HepG2 (cell line): Measurements from ENCODE around the gene DNAJC9. TPM values are rescaled to one million over a fixed set of nuclear protein-coding genes. Genes with fewer than 3 reads are reported as not detected.

Experiments used
- BRCA1 ChIP-seq: sonication (generic); formaldehyde crosslinking; IDR thresholded peaks from 2 replicates; pipeline ENCODE4 v1.4.0; 2020; ENCODE audit warnings: missing genetic modification reagents
- CAMTA2 ChIP-seq: sonication (generic); formaldehyde crosslinking; IDR thresholded peaks from 2 replicates; pipeline ENCODE4 v1.4.0; 2020; ENCODE audit warnings: mild to moderate bottlenecking, missing genetic modification reagents, borderline replicate concordance
- CCAR2 ChIP-seq: fragments of 200-400 bp; formaldehyde crosslinking; optimal IDR thresholded peaks from 2 replicates; pipeline ENCODE3; 2018; ENCODE audit warnings: low read depth, mild to moderate bottlenecking, low read length, moderate library complexity
- CEBPZ ChIP-seq: IDR thresholded peaks from 2 replicates; pipeline ENCODE4 v1.6.1; 2012; ENCODE audit warnings: low read length, improper control_type of control experiment
- ELF1 ChIP-seq: sonication (generic); formaldehyde crosslinking; IDR thresholded peaks from 2 replicates; pipeline ENCODE4 v1.4.0; 2020; ENCODE audit warnings: missing genetic modification reagents
- KLF6 ChIP-seq: IDR thresholded peaks from 2 replicates; pipeline ENCODE4 v1.8.0; 2016; ENCODE audit warnings: missing biosample characterization, missing genetic modification reagents
- MYC ChIP-seq: sonication (generic); formaldehyde crosslinking; IDR thresholded peaks from 2 replicates; pipeline ENCODE4 v1.9.0; 2021; ENCODE audit warnings: missing genetic modification reagents, borderline replicate concordance
- NFE2 ChIP-seq: sonication (generic); formaldehyde crosslinking; IDR thresholded peaks from 2 replicates; pipeline ENCODE4 v1.4.0; 2020; ENCODE audit warnings: missing genetic modification reagents
- PLRG1 ChIP-seq: fragments of 450-650 bp; conservative IDR thresholded peaks from 2 replicates; pipeline ENCODE4 v1.6.1; 2016
- POLR2G ChIP-seq: fragments of 200-400 bp; formaldehyde crosslinking; IDR thresholded peaks from 2 replicates; pipeline ENCODE4 v1.6.1; 2018; ENCODE audit warnings: mild to moderate bottlenecking, low read depth, low read length, moderate library complexity
- SOX6 ChIP-seq, 2 experiments: fragments of 450-650 bp in 1 of 2; sonication (generic) in 1 of 2; formaldehyde crosslinking in 1 of 2; IDR thresholded peaks; 2 replicates each; pipeline versions ENCODE4 v1.4.0 to v1.6.1; 2017 to 2020; ENCODE audit warnings: antibody characterized with exemption in 1 of 2, mild to moderate bottlenecking in 1 of 2, missing genetic modification reagents in 1 of 2
- TCF7L2 ChIP-seq: IDR thresholded peaks from 2 replicates; pipeline ENCODE4 v1.6.1; 2011; ENCODE audit warnings: mild to moderate bottlenecking, low read depth, low read length, moderate library complexity
- ZBTB46 ChIP-seq: sonication (generic); formaldehyde crosslinking; IDR thresholded peaks from 2 replicates; pipeline ENCODE4 v1.4.0; 2020; ENCODE audit warnings: mild to moderate bottlenecking, missing genetic modification reagents, borderline replicate concordance
- ZKSCAN5 ChIP-seq: sonication (generic); formaldehyde crosslinking; IDR thresholded peaks from 2 replicates; pipeline ENCODE4 v1.5.1; 2020; ENCODE audit warnings: mild to moderate bottlenecking, missing genetic modification reagents
- ZNF143 ChIP-seq: sonication (generic); formaldehyde crosslinking; IDR thresholded peaks from 2 replicates; pipeline ENCODE4 v1.4.0; 2020; ENCODE audit warnings: missing genetic modification reagents
- ZNF263 ChIP-seq: sonication (generic); formaldehyde crosslinking; IDR thresholded peaks from 2 replicates; pipeline ENCODE4 v1.4.0; 2020; ENCODE audit warnings: missing genetic modification reagents
- ZNF282 ChIP-seq: fragments of 450-650 bp; IDR thresholded peaks from 2 replicates; pipeline ENCODE4 v1.6.1; 2018; ENCODE audit not compliant: partially characterized antibody
- ZNF30 ChIP-seq: sonication (generic); formaldehyde crosslinking; IDR thresholded peaks from 2 replicates; pipeline ENCODE4 v1.5.0; 2020; ENCODE audit warnings: mild to moderate bottlenecking, missing genetic modification reagents
- ZNF550 ChIP-seq: sonication (generic); formaldehyde crosslinking; IDR thresholded peaks from 2 replicates; pipeline ENCODE4 v1.4.0; 2020; ENCODE audit warnings: mild to moderate bottlenecking, missing genetic modification reagents, borderline replicate concordance
- ZNF746 ChIP-seq: sonication (generic); formaldehyde crosslinking; IDR thresholded peaks from 2 replicates; pipeline ENCODE4 v1.8.0; 2022; ENCODE audit warnings: mild to moderate bottlenecking, missing genetic modification reagents
- ZNF788 ChIP-seq: sonication (generic); formaldehyde crosslinking; IDR thresholded peaks from 2 replicates; pipeline ENCODE4 v1.5.0; 2020; ENCODE audit warnings: mild to moderate bottlenecking, missing genetic modification reagents, borderline replicate concordance
- ZNF839 ChIP-seq: sonication (generic); formaldehyde crosslinking; IDR thresholded peaks from 2 replicates; pipeline ENCODE4 v1.4.0; 2020; ENCODE audit warnings: missing genetic modification reagents, mild to moderate bottlenecking, borderline replicate concordance
- ZXDC ChIP-seq: sonication (generic); formaldehyde crosslinking; IDR thresholded peaks from 2 replicates; pipeline ENCODE4 v1.5.0; 2020; ENCODE audit warnings: mild to moderate bottlenecking, missing genetic modification reagents
- polyA plus RNA-seq, 8 experiments: library from polyadenylated mRNA; depleted of rRNA in 3 of 8; stranded (reverse) in 7 of 8; unstranded in 1 of 8; fragments of >200 nt; fragmentation: Illumina TruSeq in 4 of 8; extraction: Trizol in 4 of 8; gene quantifications; 2 replicates each; pipeline versions ENCODE4 v1.2.1 to v1.2.3, GENCODE V29; 2011 to 2016; ENCODE audit warnings: low read depth in 4 of 8, missing spikeins in 1 of 8, mixed read lengths in 1 of 8; ENCODE audit not compliant: insufficient read depth in 1 of 8
- total RNA-seq, 5 experiments: library from RNA; depleted of rRNA; stranded (reverse); fragments of >200 nt; fragmentation: Illumina TruSeq; extraction: Trizol; gene quantifications; 2 replicates each; pipeline ENCODE4 v1.2.3, GENCODE V29; 2016; ENCODE audit warnings: low read depth in 1 of 5

DNAJC9 gene
- total and polyA plus RNA-seq, 2 of the 13 experiments (the other 11 are each of a cell fraction or from before 2014, with no cell fraction given) = 15.9 to 60.3 TPM

GRCh38 chr10:73246646-73247508 lies at the start of gene DNAJC9 (continued):
- TF ChIP-seq NFE2 (no peak), ELF1 (CRISPR knock-in tag) (peak; percentile 73; the same call in 1 of the 2 replicates), ZNF839 (CRISPR knock-in tag) (no peak), ZNF143 (CRISPR knock-in tag) (peak; percentile 87), ZKSCAN5 (no peak), ZNF282 (no peak), CAMTA2 (peak; percentile 96; the same call in 1 of the 2 replicates), CEBPZ (no peak), MYC (CRISPR knock-in tag) (peak; percentile 93), ZNF263 (CRISPR knock-in tag) (peak; percentile 40; the same call in 1 of the 2 replicates), POLR2G (peak; percentile 97), TCF7L2 (no peak), ZXDC (CRISPR knock-in tag) (no peak; the same call in 1 of the 2 replicates), KLF6 (CRISPR knock-in tag) (peak; percentile 89), ZNF30 (no peak), ZNF746 (CRISPR knock-in tag) (peak; percentile 78), ZNF550 (CRISPR knock-in tag) (peak; percentile 81; the same call in 1 of the 2 replicates), SOX6 (IDR thresholded peaks at IDR 0.05) (no peak), SOX6 (CRISPR knock-in tag; IDR thresholded peaks at IDR 0.05) (peak; percentile 79), ZNF788 (peak; percentile 89; the same call in 1 of the 2 replicates), PLRG1 (no peak), BRCA1 (CRISPR knock-in tag) (peak; percentile 26; the same call in 1 of the 2 replicates), ZBTB46 (peak; percentile 85; the same call in 1 of the 2 replicates), CCAR2 (no peak)
